Measurements from ENCODE around the gene PSMD6. TPM values are rescaled to one million over a fixed set of nuclear protein-coding genes. Genes with fewer than 3 reads are reported as not detected.

Gene PSMD6
- total RNA-seq, 2 experiments from 2014 or later, result 119 to 126 TPM

GRCh38 chr3:64048631-64049061 lies 25.4 kb upstream of the PSMD6 start:
- Mint-ChIP-seq H3K36me3 (ENCODE audit: low read depth) (no peaks in the 10 kb centered on the region), H3K27me3 (peaks cover 55% of the 10 kb centered on the region), H3K27ac (no peak overlapping the region), H3K9me3 (no peaks in the 10 kb centered on the region), H3K4me3 (no peak overlapping the region), H3K4me1 (ENCODE audit: low read depth) (no peaks in the 10 kb centered on the region)
- Histone ChIP-seq H3K27ac (ENCODE audit: low read depth in 1 of 2, low read length in 2 of 2) (no peak overlapping the region), H3K4me1 (ENCODE audit: insufficient read depth, low read length) (no peaks in the 10 kb centered on the region), H3K36me3 (ENCODE audit: insufficient read depth, low read length) (no peaks in the 10 kb centered on the region), H3K4me3 (ENCODE audit: low read length) (no peak overlapping the region), H3K9me3 (ENCODE audit: control insufficient read depth in 1 of 2, insufficient read depth in 1 of 2, low read length in 2 of 2) (no peaks in the 10 kb centered on the region), H3K27me3 (ENCODE audit: control insufficient read depth in 1 of 2, insufficient read depth in 2 of 2, low read length in 2 of 2) (peaks cover 8 to 10% of the 10 kb centered on the region in 2 experiments)
- ChIA-PET POLR2A (no interaction called here), CTCF (no interaction called here)
- TF ChIP-seq CTCF (IDR thresholded peaks at IDR 0.05), result no peak
- intact Hi-C loops (cut with DNase I, micrococcal nuclease), result no loop called here
- no peak for ATAC-seq (ENCODE audit: poor library complexity)
- DNase-seq, result no peak

GRCh38 chr3:64047787-64048186 lies 24.5 kb upstream of the PSMD6 start:
- no peak overlapping the region for H3K4me3 ChIP-seq (ENCODE audit: low read length)
- no peak overlapping the region for H3K4me3 Mint-ChIP-seq
- no peaks in the 10 kb centered on the region for H3K36me3 Mint-ChIP-seq (ENCODE audit: low read depth)
- peaks cover 10 to 13% of the 10 kb centered on the region in 2 experiments for H3K27me3 ChIP-seq (ENCODE audit: control insufficient read depth in 1 of 2, insufficient read depth in 2 of 2, low read length in 2 of 2)
- no peaks in the 10 kb centered on the region for H3K36me3 ChIP-seq (ENCODE audit: insufficient read depth, low read length)
- DNase-seq (no peak), ATAC-seq (ENCODE audit: poor library complexity) (no peak)
- no peaks in the 10 kb centered on the region for H3K4me1 Mint-ChIP-seq (ENCODE audit: low read depth)
- no peaks in the 10 kb centered on the region for H3K9me3 ChIP-seq (ENCODE audit: control insufficient read depth in 1 of 2, insufficient read depth in 1 of 2, low read length in 2 of 2)
- H3K27ac Mint-ChIP-seq, result no peak overlapping the region
- H3K4me1 ChIP-seq (ENCODE audit: insufficient read depth, low read length), result no peaks in the 10 kb centered on the region
- H3K9me3 Mint-ChIP-seq, result no peaks in the 10 kb centered on the region
- H3K27me3 Mint-ChIP-seq, result peaks cover 61% of the 10 kb centered on the region
- intact Hi-C loops (cut with DNase I, micrococcal nuclease), result no loop called here
- H3K27ac ChIP-seq (ENCODE audit: low read depth in 1 of 2, low read length in 2 of 2), result no peak overlapping the region
- no peak for TF ChIP-seq CTCF (IDR thresholded peaks at IDR 0.05)
- ChIA-PET POLR2A (no interaction called here), CTCF (no interaction called here)

- H3K4me3 Mint-ChIP-seq, result no peak overlapping the region
- no peak overlapping the region for H3K4me3 ChIP-seq (ENCODE audit: low read length)
- no peaks in the 10 kb centered on the region for H3K4me1 Mint-ChIP-seq (ENCODE audit: low read depth)
- ChIA-PET CTCF (no interaction called here), POLR2A (no interaction called here)
- peaks cover 10 to 14% of the 10 kb centered on the region in 2 experiments for H3K27me3 ChIP-seq (ENCODE audit: control insufficient read depth in 1 of 2, insufficient read depth in 2 of 2, low read length in 2 of 2)
- intact Hi-C loops (cut with DNase I, micrococcal nuclease), result no loop called here
- H3K36me3 Mint-ChIP-seq (ENCODE audit: low read depth), result no peaks in the 10 kb centered on the region
- no peak overlapping the region for H3K27ac Mint-ChIP-seq
- H3K27ac ChIP-seq (ENCODE audit: low read depth in 1 of 2, low read length in 2 of 2), result no peak overlapping the region
- ATAC-seq (ENCODE audit: poor library complexity) (no peak), DNase-seq (no peak)
- H3K4me1 ChIP-seq (ENCODE audit: insufficient read depth, low read length), result no peaks in the 10 kb centered on the region
- no peaks in the 10 kb centered on the region for H3K36me3 ChIP-seq (ENCODE audit: insufficient read depth, low read length)
- H3K9me3 Mint-ChIP-seq, result no peaks in the 10 kb centered on the region
- H3K27me3 Mint-ChIP-seq, result peaks cover 64% of the 10 kb centered on the region
- H3K9me3 ChIP-seq (ENCODE audit: control insufficient read depth in 1 of 2, insufficient read depth in 1 of 2, low read length in 2 of 2), result no peaks in the 10 kb centered on the region
- TF ChIP-seq CTCF (IDR thresholded peaks at IDR 0.05), result no peak
Measured at GRCh38 chr3:64046996-64047594, 23.8 kb upstream of the PSMD6 start.

All from CD4-positive, alpha-beta T cell (primary cell).